GM12874 (cell line): ENCODE measurements around the gene TMEM134.

Experiments used
- CTCF ChIP-seq: IDR thresholded peaks from 2 replicates; pipeline ENCODE4 v1.5.1; 2011; ENCODE audit warnings: low read depth, mild to moderate bottlenecking, control low read depth, low read length, moderate library complexity; ENCODE audit not compliant: insufficient read depth

The TMEM134 gene

DNA sequence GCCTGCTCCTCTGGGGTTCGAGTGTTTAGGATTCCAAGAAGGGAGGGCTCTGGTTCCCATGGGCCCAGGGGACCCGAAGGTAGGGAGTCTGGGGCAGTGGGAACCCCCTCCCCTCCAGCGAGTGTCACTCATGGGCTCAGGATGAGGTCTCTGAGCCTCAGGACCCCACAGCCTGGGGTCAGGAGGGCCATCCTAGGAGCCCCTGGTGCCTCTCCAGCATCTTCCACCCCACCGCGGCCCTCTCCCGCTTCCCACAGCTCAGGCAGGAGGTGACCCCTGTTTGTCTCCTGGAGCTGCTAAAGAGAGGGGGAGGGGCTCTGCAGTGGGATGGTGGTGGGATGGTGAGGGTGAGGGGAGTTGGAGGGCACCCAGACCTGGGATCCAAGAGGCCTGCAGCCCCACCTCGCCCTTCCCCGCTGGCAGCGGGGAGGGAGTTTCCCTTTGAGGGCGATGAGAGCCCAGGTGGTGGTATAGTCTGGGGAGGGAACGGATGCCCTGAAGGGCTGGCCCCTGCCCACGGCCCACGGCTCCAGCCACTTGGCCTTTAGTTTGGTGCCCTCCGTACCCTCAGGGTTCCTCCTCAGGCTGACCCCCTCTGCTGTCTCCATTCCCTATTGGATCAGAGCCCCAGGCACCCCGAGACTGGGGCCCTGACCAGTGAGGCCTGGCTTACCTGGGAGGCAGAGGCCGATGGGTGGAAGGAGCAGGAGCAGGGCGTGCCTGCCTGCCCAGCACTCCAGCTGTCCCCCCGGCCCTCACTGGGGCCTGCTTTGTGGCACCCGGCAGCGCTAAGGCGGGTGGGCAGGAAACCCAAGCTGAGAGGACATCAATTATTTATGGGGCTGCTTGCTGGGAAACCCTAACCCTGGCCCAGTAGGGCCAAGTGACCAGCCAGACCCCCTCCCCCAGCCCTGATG, 15.0 kb downstream of the TMEM134 start:
- no peak for TF ChIP-seq CTCF

GRCh38 chr11:67452141-67452952, 16.7 kb downstream of the TMEM134 start, which contains the start of gene GPR152:
GPR152 (minus strand) TSS chr11:67452729; CDS start chr11:67452724, 5 bp downstream.
- no peak for TF ChIP-seq CTCF

DNA sequence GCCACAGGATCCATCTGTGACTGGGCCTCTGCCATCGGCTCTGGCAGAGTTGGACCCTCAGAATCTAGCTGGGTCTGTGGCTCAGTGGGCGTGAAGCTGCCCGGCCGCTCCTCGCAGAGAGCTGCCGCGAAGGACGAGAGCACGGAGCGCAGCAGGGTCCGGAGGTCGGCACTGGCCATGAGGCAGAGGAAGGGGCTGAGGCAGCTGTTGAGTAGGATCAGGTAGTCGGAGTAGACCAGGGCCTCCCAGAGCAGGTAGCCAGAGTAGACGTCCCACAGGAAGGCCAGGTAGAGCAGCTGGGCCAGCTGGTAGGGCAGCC, 17.4 kb downstream of the TMEM134 start:
- TF ChIP-seq CTCF = no peak

- TF ChIP-seq CTCF = no peak
These were observed 18.0 kb downstream of the TMEM134 start for GRCh38 chr11:67450796-67451657.

DNA sequence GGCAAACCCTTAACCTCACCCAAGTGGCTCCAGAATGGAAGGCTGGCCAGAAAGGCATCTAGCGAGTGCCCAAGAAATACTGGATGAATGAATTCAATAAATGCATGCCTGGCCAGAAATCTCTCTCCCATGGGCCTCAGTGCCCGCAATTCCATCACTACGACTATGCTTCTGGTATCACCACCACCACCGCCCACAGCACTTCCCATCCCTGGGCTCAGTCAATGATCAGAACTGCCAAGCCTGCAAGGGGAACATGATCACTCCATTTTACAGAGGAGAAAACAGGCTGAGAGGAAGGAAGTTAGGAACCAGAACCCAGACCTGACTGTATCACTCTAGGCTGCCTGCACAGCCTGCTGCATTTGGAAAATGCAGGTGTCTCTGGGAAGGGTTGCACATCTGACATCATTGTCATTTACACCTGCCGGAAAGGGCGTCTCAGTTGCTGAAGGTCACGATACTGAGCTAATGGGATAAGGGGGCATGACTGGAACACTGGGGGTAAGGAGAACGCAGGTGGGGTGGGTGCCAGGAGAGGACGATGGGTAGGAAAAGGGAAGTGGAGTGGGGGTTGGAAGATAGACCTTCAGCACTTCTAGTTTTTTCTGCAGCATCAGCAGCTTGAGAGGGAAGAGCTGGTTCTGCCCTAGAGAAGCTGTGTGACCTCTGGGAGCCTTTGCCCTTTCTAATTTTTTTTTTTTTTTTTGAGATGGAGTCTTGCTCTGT, 19.8 kb downstream of the TMEM134 start:
- TF ChIP-seq CTCF = no peak

DNA sequence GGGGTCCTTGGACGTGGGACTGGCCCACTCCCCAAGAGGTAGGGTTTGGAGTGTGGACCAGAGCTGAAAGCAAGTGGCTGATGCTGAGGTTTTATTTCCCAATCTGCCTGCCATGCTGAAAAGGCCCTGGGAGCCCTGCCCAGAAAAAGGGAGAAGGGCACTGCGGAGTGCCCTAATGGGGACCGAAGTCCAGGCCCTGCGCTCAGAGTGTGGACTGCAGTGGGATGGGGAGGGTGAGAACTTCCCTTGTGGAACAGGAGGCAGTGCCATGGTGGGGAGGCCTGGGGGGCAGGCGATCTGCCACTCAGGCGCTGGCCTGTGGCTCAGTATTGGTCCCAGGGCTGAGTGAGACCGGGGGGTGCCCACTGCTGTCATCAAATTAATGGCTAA, 20.8 kb downstream of the TMEM134 start:
- TF ChIP-seq CTCF = no peak
